ENCODE results near the gene DLK2.

- TF ChIP-seq CTCF (conservative IDR thresholded peaks at IDR 0.05; ENCODE audit: low read length) = no peak
- no peak for TF ChIP-seq EZH2phosphoT487 (IDR thresholded peaks at IDR 0.05; ENCODE audit: borderline replicate concordance, low read depth, low read length)
These were observed 17.2 kb upstream of the DLK2 start for GRCh38 chr6:43472515-43472914.

Data from OCI-LY7 (cell line).